HCT116 (cell line): ENCODE results near the gene NR2F2. TPM values are rescaled to one million over a fixed set of nuclear protein-coding genes. Genes with fewer than 3 reads are reported as not detected.

Experiments used
- ATAC-seq: fragments of 200-7000 bp; cut with Tn5 transposase; 2 replicates; pipeline ENCODE4 v1.9.1; 2020; ENCODE audit warnings: mild to moderate bottlenecking, moderate library complexity
- BruUV-seq: library from RNA; stranded (reverse); fragments of 400-500 nt; replicated peaks from 2 replicates; lab custom pipeline; 2021; lab: Mats Ljungman, UMichigan
- CTCF ChIA-PET: fragments of 300-600 bp; sonication (Branson Sonifier 250); formaldehyde crosslinking; loops from one replicate; lab custom pipeline; 2021; ENCODE audit warnings: antibody characterized with exemption; lab: Charles Lee
- POLR2A ChIA-PET: fragments of 300-600, 350-600 bp; sonication (Branson Sonifier 250); formaldehyde crosslinking; loops from one replicate; lab custom pipeline; 2021; ENCODE audit warnings: antibody characterized with exemption; lab: Charles Lee
- RAD21 ChIA-PET, 2 experiments: fragments of 300-600 bp; sonication (Branson Sonifier 250); formaldehyde crosslinking; loops; one replicate each; lab custom pipeline; 2023; ENCODE audit warnings: low total read pairs in 2 of 2; ENCODE audit not compliant: uncharacterized antibody in 2 of 2, unreplicated experiment in 2 of 2, low non-redundant PET in 1 of 2; lab: Charles Lee
- DNase-seq: peaks from one replicate; pipeline ENCODE4 v3.0.0-alpha.2; 2010; ENCODE audit warnings: low read depth, low spot score
- H2AFZ ChIP-seq: fragments of 200-600 bp; shearing (Covaris generic), sonication (generic); 2 replicates; pipeline ENCODE4 v1.6.1; 2017; ENCODE audit warnings: low read depth, mixed run types, mixed read lengths, antibody characterized with exemption, low read length; ENCODE audit not compliant: poor library complexity, severe bottlenecking
- H3K27ac ChIP-seq: 2 replicates; pipeline ENCODE4 v1.5.1; 2012; ENCODE audit warnings: low read depth, low read length
- H3K27me3 ChIP-seq: fragments of 200-600 bp; sonication (generic); 2 replicates; pipeline ENCODE4 v1.6.1; 2016; ENCODE audit warnings: mixed run types, low read length, mixed read lengths; ENCODE audit not compliant: insufficient read depth
- H3K36me3 ChIP-seq, 2 experiments: fragments of 200-500 bp in 1 of 2; fragments of 200-600 bp in 1 of 2; sonication (Bioruptor generic) in 1 of 2; sonication (generic) in 1 of 2; 2 replicates each; pipeline versions ENCODE4 v1.5.1 to v1.6.1; 2014 to 2016; ENCODE audit warnings: low read length in 2 of 2, inconsistent platforms in 1 of 2, mixed read lengths in 1 of 2, mixed run types in 1 of 2; ENCODE audit not compliant: insufficient read depth in 2 of 2, control insufficient read depth in 1 of 2
- H3K4me1 ChIP-seq, 2 experiments: fragments of 200-600 bp in 1 of 2; sonication (generic) in 1 of 2; 2 replicates each; pipeline versions ENCODE4 v1.5.1 to v1.6.1; 2012 to 2017; ENCODE audit warnings: low read length in 2 of 2, inconsistent platforms in 1 of 2, mild to moderate bottlenecking in 1 of 2, mixed read lengths in 1 of 2, mixed run types in 1 of 2, moderate library complexity in 1 of 2; ENCODE audit not compliant: insufficient read depth in 2 of 2, control insufficient read depth in 1 of 2
- H3K4me2 ChIP-seq: fragments of 200-600 bp; sonication (generic); 2 replicates; pipeline ENCODE4 v1.6.1; 2017; ENCODE audit warnings: mixed run types, low read length, mixed read lengths
- H3K4me3 ChIP-seq, 2 experiments: fragments of 200-600 bp in 1 of 2; sonication (generic) in 1 of 2; replicated peaks in 1 of 2; 2 replicates each; pipeline ENCODE4 v1.5.1; 2011 to 2016; ENCODE audit warnings: low read length in 2 of 2, control low read depth in 1 of 2, low read depth in 1 of 2, mild to moderate bottlenecking in 1 of 2, mixed read lengths in 1 of 2, mixed run types in 1 of 2
- H3K79me2 ChIP-seq: fragments of 200-600 bp; sonication (generic); 2 replicates; pipeline ENCODE4 v1.6.1; 2017; ENCODE audit warnings: mild to moderate bottlenecking, mixed run types, low read length, moderate library complexity, mixed read lengths; ENCODE audit not compliant: insufficient read depth
- H3K9ac ChIP-seq: fragments of 200-600 bp; sonication (generic); 2 replicates; pipeline ENCODE4 v1.6.1; 2016; ENCODE audit warnings: low read length, mixed read lengths
- H3K9me2 ChIP-seq: fragments of 200-600 bp; sonication (generic), shearing (Covaris generic); 2 replicates; pipeline ENCODE4 v1.6.1; 2017; ENCODE audit warnings: mixed run types, mild to moderate bottlenecking, moderate library complexity; ENCODE audit not compliant: insufficient read depth
- H3K9me3 ChIP-seq, 2 experiments: fragments of 200-500 bp in 1 of 2; fragments of 200-600 bp in 1 of 2; sonication (Bioruptor generic) in 1 of 2; sonication (generic) in 1 of 2; 2 replicates each; pipeline ENCODE4 v1.6.1; 2014 to 2017; ENCODE audit warnings: low read length in 2 of 2, mixed read lengths in 2 of 2, inconsistent platforms in 1 of 2, low read depth in 1 of 2, mild to moderate bottlenecking in 1 of 2, mixed run types in 1 of 2, moderate library complexity in 1 of 2; ENCODE audit not compliant: control insufficient read depth in 1 of 2, insufficient read depth in 1 of 2
- H4K20me1 ChIP-seq: fragments of 200-600 bp; sonication (generic), shearing (Covaris generic); 2 replicates; pipeline ENCODE4 v1.6.1; 2017; ENCODE audit warnings: mixed run types, mild to moderate bottlenecking, moderate library complexity; ENCODE audit not compliant: insufficient read depth
- CBX3 ChIP-seq: IDR thresholded peaks from 2 replicates; pipeline ENCODE4 v1.6.1; 2012; ENCODE audit warnings: low read depth
- CEBPB ChIP-seq: IDR thresholded peaks from 2 replicates; pipeline ENCODE4 v1.6.1; 2012; ENCODE audit warnings: low read depth
- EGR1 ChIP-seq: IDR thresholded peaks from 2 replicates; pipeline ENCODE4 v1.6.1; 2012; ENCODE audit warnings: low read depth
- EZH2 ChIP-seq: fragments of 200-600 bp; sonication (generic); IDR thresholded peaks from 2 replicates; pipeline ENCODE4 v1.6.1; 2017; ENCODE audit warnings: antibody characterized with exemption, mixed run types
- EZH2phosphoT487 ChIP-seq: fragments of 200-600 bp; IDR thresholded peaks from 2 replicates; pipeline ENCODE4 v1.6.1; 2018; ENCODE audit warnings: antibody characterized with exemption, borderline replicate concordance
- FOSL1 ChIP-seq: IDR thresholded peaks from 2 replicates; pipeline ENCODE4 v1.6.1; 2012; ENCODE audit warnings: low read depth
- JUND ChIP-seq: IDR thresholded peaks from 2 replicates; pipeline ENCODE4 v1.6.1; 2012
- MAX ChIP-seq: IDR thresholded peaks from 2 replicates; pipeline ENCODE4 v1.6.1; 2012
- POLR2A ChIP-seq: IDR thresholded peaks from 2 replicates; pipeline ENCODE4 v1.7.0; 2011; ENCODE audit warnings: borderline replicate concordance; ENCODE audit not compliant: insufficient read depth, insufficient read length; ENCODE audit errors: extremely low read depth
- POLR2AphosphoS5 ChIP-seq: IDR thresholded peaks from 2 replicates; pipeline ENCODE4 v1.6.1; 2011; ENCODE audit warnings: mild to moderate bottlenecking, low read depth, low read length, moderate library complexity
- RAD21 ChIP-seq: IDR thresholded peaks from 2 replicates; pipeline ENCODE4 v1.6.1; 2012; ENCODE audit warnings: low read depth, mild to moderate bottlenecking
- REST ChIP-seq: IDR thresholded peaks from 2 replicates; pipeline ENCODE4 v1.6.1; 2012; ENCODE audit warnings: low read depth
- SIN3A ChIP-seq: IDR thresholded peaks from 2 replicates; pipeline ENCODE4 v1.6.1; 2012; ENCODE audit warnings: low read depth
- SP1 ChIP-seq: IDR thresholded peaks from 2 replicates; pipeline ENCODE4 v1.6.1; 2012; ENCODE audit warnings: low read depth
- SRF ChIP-seq: IDR thresholded peaks from 2 replicates; pipeline ENCODE4 v1.6.1; 2012; ENCODE audit warnings: low read depth
- TCF7L2 ChIP-seq: IDR thresholded peaks from 2 replicates; pipeline ENCODE4 v1.7.0; 2011; ENCODE audit warnings: borderline replicate concordance, inconsistent platforms; ENCODE audit not compliant: insufficient read depth, insufficient read length; ENCODE audit errors: extremely low read depth
- ZFX ChIP-seq: fragments of 450-650 bp; IDR thresholded peaks from 2 replicates; pipeline ENCODE4 v1.6.1; 2017
- ZNF274 ChIP-seq: fragments of 200-500 bp; sonication (Bioruptor generic); IDR thresholded peaks from 2 replicates; pipeline ENCODE4 v1.6.1; 2014; ENCODE audit warnings: mild to moderate bottlenecking, low read depth, low read length, inconsistent platforms
- intact Hi-C: fragments of 100-400 bp; cut with micrococcal nuclease; formaldehyde crosslinking; loops from 2 replicates; pipeline ENCODE4 v1.10.0; 2022
- total RNA-seq: library from RNA; stranded (reverse); gene quantifications from one replicate; pipeline ENCODE4 v1.2.1, GENCODE V29; 2021; ENCODE audit not compliant: unreplicated experiment

Gene NR2F2
- total RNA-seq, 1 experiment from 2014 or later = 61.4 TPM

GRCh38 chr15:96334017-96334704 lies 3.7 kb downstream of the NR2F2 start:
- Histone ChIP-seq H2AFZ (no peak overlapping the region), H4K20me1 (peaks cover 25% of the 10 kb centered on the region; the same call in 1 of the 2 replicates), H3K79me2 (peaks cover 88% of the 10 kb centered on the region), H3K9me3 (no peaks in the 10 kb centered on the region), H3K9ac (peak overlapping the region; percentile 80), H3K27ac (peak overlapping the region; percentile 98; the same call in 1 of the 2 replicates), H3K4me2 (peak overlapping the region; percentile 87), H3K4me3 (peak overlapping the region; percentile 71 to 86), H3K36me3 (peaks cover 22 to 50% of the 10 kb centered on the region in 2 experiments), H3K9me2 (no peaks in the 10 kb centered on the region), H3K4me1 (peaks cover 23 to 57% of the 10 kb centered on the region in 2 experiments), H3K27me3 (no peaks in the 10 kb centered on the region)
- no peak for TF ChIP-seq POLR2AphosphoS5
- no peak for TF ChIP-seq EGR1
- no peak for TF ChIP-seq JUND
- no peak for TF ChIP-seq EZH2
- TF ChIP-seq SP1 = no peak
- RAD21 ChIA-PET = no interaction called here
- no peak for DNase-seq
- no TSS peak for BruUV-seq
- ATAC-seq = no peak
- CTCF ChIA-PET = no interaction called here
- POLR2A ChIA-PET = no interaction called here
- intact Hi-C loops = no loop called here

- Histone ChIP-seq H3K9me3 (no peaks in the 10 kb centered on the region), H3K36me3 (peaks cover 27 to 55% of the 10 kb centered on the region in 2 experiments), H3K79me2 (peaks cover 88% of the 10 kb centered on the region), H3K4me1 (peaks cover 19 to 53% of the 10 kb centered on the region in 2 experiments; a peak in 3 of 4 replicates), H3K4me2 (peak overlapping the region; percentile 87), H4K20me1 (peaks cover 27% of the 10 kb centered on the region; the same call in 1 of the 2 replicates), H3K9ac (peak overlapping the region; percentile 80), H2AFZ (no peak overlapping the region), H3K9me2 (no peaks in the 10 kb centered on the region), H3K4me3 (peak overlapping the region; percentile 17 to 71), H3K27me3 (no peaks in the 10 kb centered on the region), H3K27ac (peak overlapping the region; percentile 98; the same call in 1 of the 2 replicates)
- ChIA-PET CTCF (interaction anchor here (2.4 kb wide), 1 partner anchor 7 kb away, joined by 5 read pairs; no protein-coding TSS in a partner anchor), RAD21 (no interaction called here), POLR2A (no interaction called here)
- no peak for DNase-seq
- no peak for ATAC-seq
- BruUV-seq = no TSS peak
- intact Hi-C loops = no loop called here
- TF ChIP-seq JUND (no peak), EGR1 (no peak), EZH2phosphoT487 (no peak), SRF (no peak), MAX (no peak), CBX3 (no peak), SP1 (no peak), RAD21 (no peak), POLR2A (no peak), TCF7L2 (no peak), ZFX (no peak), SIN3A (no peak), FOSL1 (no peak), CEBPB (no peak), REST (no peak), ZNF274 (no peak)
These were observed 4.4 kb downstream of the NR2F2 start for GRCh38 chr15:96334705-96335410.
